HEK293 (cell line): ENCODE measurements around the gene ALDH16A1.

Source experiments
- CTCF ChIA-PET: fragments of 350-600 bp; formaldehyde crosslinking; extraction: SDS; loops from one replicate; lab custom pipeline; 2021; ENCODE audit warnings: antibody characterized with exemption; lab: Yijun Ruan, JAX
- POLR2A ChIA-PET: fragments of 300-600 bp; formaldehyde crosslinking; extraction: SDS; loops from one replicate; lab custom pipeline; 2020; ENCODE audit warnings: antibody characterized with exemption, inconsistent platforms; lab: Yijun Ruan, JAX
- H3K27ac ChIP-seq: fragments of 200-500 bp; sonication (Bioruptor generic); 2 replicates; pipeline ENCODE4 v1.5.1; 2014; ENCODE audit warnings: low read depth, low read length, control low read depth, inconsistent platforms; ENCODE audit errors: extremely low read depth
- H3K36me3 ChIP-seq, 2 experiments: fragments of 200-500 bp in 1 of 2; sonication (Bioruptor generic) in 1 of 2; 1 replicate in 1 of 2; 2 replicates in 1 of 2; pipeline ENCODE4 v1.5.1; 2014 to 2017; ENCODE audit warnings: inconsistent platforms in 2 of 2, low read length in 2 of 2; ENCODE audit not compliant: control insufficient read depth in 2 of 2, insufficient read depth in 1 of 2
- H3K4me1 ChIP-seq: fragments of 200-500 bp; sonication (Bioruptor generic); 2 replicates; pipeline ENCODE4 v1.5.1; 2014; ENCODE audit warnings: mild to moderate bottlenecking, low read length, inconsistent platforms; ENCODE audit not compliant: control insufficient read depth, insufficient read depth
- H3K4me3 ChIP-seq: 2 replicates; pipeline ENCODE4 v1.5.1; 2011; ENCODE audit warnings: low read depth, mild to moderate bottlenecking, control low read depth, low read length, moderate library complexity
- H3K9me3 ChIP-seq: fragments of 200-500 bp; sonication (Bioruptor generic); 2 replicates; pipeline ENCODE4 v1.5.1; 2014; ENCODE audit warnings: low read depth, low read length, inconsistent platforms; ENCODE audit not compliant: control insufficient read depth, insufficient read depth
- HOXD13 ChIP-seq: sonication (generic); formaldehyde crosslinking; IDR thresholded peaks from 2 replicates; pipeline ENCODE4 v1.8.0; 2022; ENCODE audit warnings: missing genetic modification reagents, borderline replicate concordance
- KLF9 ChIP-seq: fragments of 450-650 bp; formaldehyde crosslinking; IDR thresholded peaks from 2 replicates; pipeline ENCODE4 v1.5.1; 2016; ENCODE audit warnings: missing biosample characterization, missing genetic modification characterization, low read depth
- PATZ1 ChIP-seq: fragments of 450-650 bp; formaldehyde crosslinking; IDR thresholded peaks from 2 replicates; pipeline ENCODE4 v1.5.1; 2016; ENCODE audit warnings: missing biosample characterization, missing genetic modification characterization
- SALL2 ChIP-seq: fragments of 450-650 bp; formaldehyde crosslinking; IDR thresholded peaks from 2 replicates; pipeline ENCODE4 v1.5.0; 2017; ENCODE audit warnings: missing biosample characterization, mild to moderate bottlenecking, missing genetic modification characterization, borderline replicate concordance
- SP3 ChIP-seq: fragments of 450-650 bp; formaldehyde crosslinking; IDR thresholded peaks from 2 replicates; pipeline ENCODE4 v1.5.1; 2016; ENCODE audit warnings: missing biosample characterization, missing genetic modification characterization
- ZFP41 ChIP-seq: fragments of 450-650 bp; formaldehyde crosslinking; IDR thresholded peaks from 2 replicates; pipeline ENCODE4 v1.5.1; 2016; ENCODE audit warnings: missing biosample characterization, missing genetic modification characterization, borderline replicate concordance
- ZNF146 ChIP-seq: fragments of 450-650 bp; formaldehyde crosslinking; IDR thresholded peaks from 2 replicates; pipeline ENCODE4 v1.5.1; 2016; ENCODE audit warnings: missing biosample characterization, missing genetic modification characterization
- ZNF223 ChIP-seq: fragments of 450-650 bp; formaldehyde crosslinking; IDR thresholded peaks from 2 replicates; pipeline ENCODE4 v1.5.1; 2016; ENCODE audit warnings: missing biosample characterization, missing genetic modification characterization
- ZNF23 ChIP-seq: fragments of 450-650 bp; formaldehyde crosslinking; IDR thresholded peaks from 2 replicates; pipeline ENCODE4 v1.5.1; 2016; ENCODE audit warnings: missing biosample characterization, missing genetic modification characterization, borderline replicate concordance
- ZNF335 ChIP-seq: fragments of 450-650 bp; formaldehyde crosslinking; conservative IDR thresholded peaks from 2 replicates; pipeline ENCODE4 v1.5.1; 2016; ENCODE audit warnings: missing biosample characterization, missing genetic modification characterization
- ZNF488 ChIP-seq: fragments of 450-650 bp; formaldehyde crosslinking; IDR thresholded peaks from 2 replicates; pipeline ENCODE4 v1.5.1; 2016; ENCODE audit warnings: missing biosample characterization, missing genetic modification characterization
- ZNF510 ChIP-seq: fragments of 450-650 bp; formaldehyde crosslinking; IDR thresholded peaks from 2 replicates; pipeline ENCODE4 v1.5.1; 2018; ENCODE audit warnings: mild to moderate bottlenecking, missing genetic modification characterization, missing biosample characterization; ENCODE audit not compliant: insufficient replicate concordance
- ZNF571 ChIP-seq: fragments of 450-650 bp; formaldehyde crosslinking; IDR thresholded peaks from 2 replicates; pipeline ENCODE4 v1.5.0; 2017; ENCODE audit warnings: missing biosample characterization, missing genetic modification characterization
- ZNF585B ChIP-seq: fragments of 450-650 bp; formaldehyde crosslinking; IDR thresholded peaks from 2 replicates; pipeline ENCODE4 v1.5.1; 2016; ENCODE audit warnings: missing biosample characterization, missing genetic modification characterization
- ZNF654 ChIP-seq: fragments of 450-650 bp; formaldehyde crosslinking; IDR thresholded peaks from 2 replicates; pipeline ENCODE4 v1.5.1; 2016; ENCODE audit warnings: low read depth, missing biosample characterization, missing genetic modification characterization
- ZNF677 ChIP-seq: fragments of 450-650 bp; IDR thresholded peaks from 2 replicates; pipeline ENCODE4 v1.5.0; 2018; ENCODE audit warnings: missing biosample characterization, mild to moderate bottlenecking, missing genetic modification characterization, moderate library complexity
- TF ChIP-seq, protein P1 (sequence below): fragments of 450-650 bp; formaldehyde crosslinking; IDR thresholded peaks from 2 replicates; pipeline ENCODE4 v1.5.1; 2016; ENCODE audit warnings: missing biosample characterization, missing genetic modification characterization
- TF ChIP-seq, protein P2 (sequence below): fragments of 450-650 bp; formaldehyde crosslinking; IDR thresholded peaks from 2 replicates; pipeline ENCODE4 v1.5.1; 2016; ENCODE audit warnings: missing biosample characterization, missing genetic modification characterization
- TF ChIP-seq, protein P3 (sequence below): fragments of 450-650 bp; formaldehyde crosslinking; IDR thresholded peaks from 2 replicates; pipeline ENCODE4 v1.5.1; 2016; ENCODE audit warnings: missing biosample characterization, missing genetic modification characterization

Gene ALDH16A1

DNA sequence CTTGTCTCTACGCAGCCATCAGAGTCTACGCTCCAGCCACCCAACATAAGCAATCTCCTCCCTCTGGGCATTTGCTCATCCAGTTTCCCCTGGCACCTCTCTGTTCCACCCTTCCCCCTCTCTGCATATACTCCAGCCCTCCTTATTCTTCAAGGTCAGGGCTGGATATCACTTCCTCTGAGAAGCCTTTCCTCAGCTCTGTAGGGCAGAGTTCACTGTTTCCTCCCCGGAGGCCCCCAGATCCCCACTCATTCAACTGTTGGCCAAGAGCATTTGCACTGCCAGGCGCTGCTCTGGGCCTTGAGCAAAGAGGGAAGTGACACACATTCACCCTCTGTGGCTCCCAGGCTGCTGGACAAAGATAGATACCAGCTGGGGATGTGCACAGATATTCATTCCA is 62.7 kb downstream of the ALDH16A1 start (continued):
- TF ChIP-seq, protein P1, sequence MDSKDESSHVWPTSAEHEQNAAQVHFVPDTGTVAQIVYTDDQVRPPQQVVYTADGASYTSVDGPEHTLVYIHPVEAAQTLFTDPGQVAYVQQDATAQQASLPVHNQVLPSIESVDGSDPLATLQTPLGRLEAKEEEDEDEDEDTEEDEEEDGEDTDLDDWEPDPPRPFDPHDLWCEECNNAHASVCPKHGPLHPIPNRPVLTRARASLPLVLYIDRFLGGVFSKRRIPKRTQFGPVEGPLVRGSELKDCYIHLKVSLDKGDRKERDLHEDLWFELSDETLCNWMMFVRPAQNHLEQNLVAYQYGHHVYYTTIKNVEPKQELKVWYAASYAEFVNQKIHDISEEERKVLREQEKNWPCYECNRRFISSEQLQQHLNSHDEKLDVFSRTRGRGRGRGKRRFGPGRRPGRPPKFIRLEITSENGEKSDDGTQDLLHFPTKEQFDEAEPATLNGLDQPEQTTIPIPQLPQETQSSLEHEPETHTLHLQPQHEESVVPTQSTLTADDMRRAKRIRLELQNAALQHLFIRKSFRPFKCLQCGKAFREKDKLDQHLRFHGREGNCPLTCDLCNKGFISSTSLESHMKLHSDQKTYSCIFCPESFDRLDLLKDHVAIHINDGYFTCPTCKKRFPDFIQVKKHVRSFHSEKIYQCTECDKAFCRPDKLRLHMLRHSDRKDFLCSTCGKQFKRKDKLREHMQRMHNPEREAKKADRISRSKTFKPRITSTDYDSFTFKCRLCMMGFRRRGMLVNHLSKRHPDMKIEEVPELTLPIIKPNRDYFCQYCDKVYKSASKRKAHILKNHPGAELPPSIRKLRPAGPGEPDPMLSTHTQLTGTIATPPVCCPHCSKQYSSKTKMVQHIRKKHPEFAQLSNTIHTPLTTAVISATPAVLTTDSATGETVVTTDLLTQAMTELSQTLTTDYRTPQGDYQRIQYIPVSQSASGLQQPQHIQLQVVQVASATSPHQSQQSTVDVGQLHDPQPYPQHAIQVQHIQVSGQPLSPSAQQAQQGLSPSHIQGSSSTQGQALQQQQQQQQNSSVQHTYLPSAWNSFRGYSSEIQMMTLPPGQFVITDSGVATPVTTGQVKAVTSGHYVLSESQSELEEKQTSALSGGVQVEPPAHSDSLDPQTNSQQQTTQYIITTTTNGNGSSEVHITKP (tag by site-specific recombination), result no peak
- TF ChIP-seq ZFP41 (tag by site-specific recombination) (no peak), SALL2 (no peak), ZNF654 (tag by site-specific recombination) (no peak)
- TF ChIP-seq, protein P2, sequence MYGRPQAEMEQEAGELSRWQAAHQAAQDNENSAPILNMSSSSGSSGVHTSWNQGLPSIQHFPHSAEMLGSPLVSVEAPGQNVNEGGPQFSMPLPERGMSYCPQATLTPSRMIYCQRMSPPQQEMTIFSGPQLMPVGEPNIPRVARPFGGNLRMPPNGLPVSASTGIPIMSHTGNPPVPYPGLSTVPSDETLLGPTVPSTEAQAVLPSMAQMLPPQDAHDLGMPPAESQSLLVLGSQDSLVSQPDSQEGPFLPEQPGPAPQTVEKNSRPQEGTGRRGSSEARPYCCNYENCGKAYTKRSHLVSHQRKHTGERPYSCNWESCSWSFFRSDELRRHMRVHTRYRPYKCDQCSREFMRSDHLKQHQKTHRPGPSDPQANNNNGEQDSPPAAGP (tag by site-specific recombination), result no peak

DNA sequence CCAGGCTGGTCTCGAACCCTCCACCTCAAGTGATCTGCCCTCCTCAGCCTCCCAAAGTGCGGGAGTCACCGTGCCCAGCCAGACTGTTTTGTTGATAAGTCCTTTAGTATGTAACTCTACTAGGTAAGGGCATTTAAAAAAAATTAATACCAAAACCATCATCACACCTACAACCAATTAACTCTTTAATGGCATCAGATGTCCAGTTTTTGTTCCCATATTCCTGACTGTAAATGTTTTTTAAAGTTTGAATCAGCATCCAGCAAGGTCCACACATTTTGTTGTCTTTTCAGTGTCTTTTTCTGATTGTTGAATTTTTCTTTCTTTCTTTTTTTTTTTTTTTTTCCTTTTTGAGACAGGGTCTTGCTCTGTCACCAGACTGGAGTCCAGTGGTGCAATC is 65.0 kb downstream of the ALDH16A1 start:
- TF ChIP-seq ZNF146 (tag by site-specific recombination), result no peak
- no peak for TF ChIP-seq ZNF585B (tag by site-specific recombination)
- TF ChIP-seq KLF9 (tag by site-specific recombination), result no peak
- no peak for TF ChIP-seq ZNF335
- TF ChIP-seq HOXD13 (CRISPR knock-in tag), result no peak
- no peak for TF ChIP-seq PATZ1
- TF ChIP-seq ZNF23 (tag by site-specific recombination), result no peak
- no peak for TF ChIP-seq ZNF677 (tag by site-specific recombination)
- no peak for TF ChIP-seq ZNF488 (tag by site-specific recombination)
- no peak for TF ChIP-seq ZNF571 (tag by site-specific recombination)
- TF ChIP-seq, protein P3, sequence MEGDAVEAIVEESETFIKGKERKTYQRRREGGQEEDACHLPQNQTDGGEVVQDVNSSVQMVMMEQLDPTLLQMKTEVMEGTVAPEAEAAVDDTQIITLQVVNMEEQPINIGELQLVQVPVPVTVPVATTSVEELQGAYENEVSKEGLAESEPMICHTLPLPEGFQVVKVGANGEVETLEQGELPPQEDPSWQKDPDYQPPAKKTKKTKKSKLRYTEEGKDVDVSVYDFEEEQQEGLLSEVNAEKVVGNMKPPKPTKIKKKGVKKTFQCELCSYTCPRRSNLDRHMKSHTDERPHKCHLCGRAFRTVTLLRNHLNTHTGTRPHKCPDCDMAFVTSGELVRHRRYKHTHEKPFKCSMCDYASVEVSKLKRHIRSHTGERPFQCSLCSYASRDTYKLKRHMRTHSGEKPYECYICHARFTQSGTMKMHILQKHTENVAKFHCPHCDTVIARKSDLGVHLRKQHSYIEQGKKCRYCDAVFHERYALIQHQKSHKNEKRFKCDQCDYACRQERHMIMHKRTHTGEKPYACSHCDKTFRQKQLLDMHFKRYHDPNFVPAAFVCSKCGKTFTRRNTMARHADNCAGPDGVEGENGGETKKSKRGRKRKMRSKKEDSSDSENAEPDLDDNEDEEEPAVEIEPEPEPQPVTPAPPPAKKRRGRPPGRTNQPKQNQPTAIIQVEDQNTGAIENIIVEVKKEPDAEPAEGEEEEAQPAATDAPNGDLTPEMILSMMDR (tag by site-specific recombination), result no peak
- TF ChIP-seq ZNF223, result no peak
- TF ChIP-seq SP3, result no peak
- TF ChIP-seq ZNF510 (tag by site-specific recombination), result no peak
- Histone ChIP-seq H3K9me3 (no peaks in the 10 kb centered on the region), H3K4me3 (no peak overlapping the region), H3K4me1 (peaks cover 4% of the 10 kb centered on the region; the same call in 1 of the 2 replicates), H3K36me3 (peaks cover 11 to 16% of the 10 kb centered on the region in 2 experiments; a peak in 2 of 3 replicates), H3K27ac (no peak overlapping the region)
- ChIA-PET CTCF (interaction anchor here (0.6 to 3.4 kb wide), 4 partner anchors 11 to 544 kb away, joined by 3 to 16 read pairs (median 4); no protein-coding TSS in a partner anchor), POLR2A (no interaction called here)
